OCI-LY7 (cell line): Measurements from ENCODE around the gene TNFAIP3. TPM values are rescaled to one million over a fixed set of nuclear protein-coding genes. Genes with fewer than 3 reads are reported as not detected.
"Not testable (repeated sequence)": the region's sequence is repeated elsewhere in the genome, so short reads cannot be mapped to it uniquely, and the experiment has no call there.

Experiments
- BruUV-seq: library from RNA; stranded (reverse); fragments of 400-500 nt; replicated peaks from 2 replicates; lab custom pipeline; 2021; lab: Mats Ljungman, UMichigan
- CTCF ChIA-PET: fragments of 300-600 bp; sonication (Branson Sonifier 250); formaldehyde crosslinking; loops from one replicate; lab custom pipeline; 2022; ENCODE audit warnings: antibody characterized with exemption; ENCODE audit not compliant: unreplicated experiment; lab: Charles Lee
- POLR2A ChIA-PET: fragments of 300-600 bp; sonication (Branson Sonifier 250); formaldehyde crosslinking; loops from one replicate; lab custom pipeline; 2022; ENCODE audit warnings: antibody characterized with exemption; lab: Charles Lee
- DNase-seq: peaks from one replicate; pipeline ENCODE4 v3.0.0-alpha.2; 2015; ENCODE audit warnings: low spot score
- H2AFZ ChIP-seq: fragments of 200-600 bp; sonication (generic), shearing (Covaris generic); 2 replicates; pipeline ENCODE4 v1.6.1; 2014; ENCODE audit warnings: mild to moderate bottlenecking, antibody characterized with exemption, low read length, moderate library complexity
- H3K27ac ChIP-seq: fragments of 200-600 bp; sonication (generic); 2 replicates; pipeline ENCODE4 v1.5.1; 2014; ENCODE audit warnings: mixed run types, low read depth, mild to moderate bottlenecking, moderate library complexity, low read length, inconsistent platforms; ENCODE audit not compliant: poor library complexity, severe bottlenecking
- H3K36me3 ChIP-seq: fragments of 200-600 bp; sonication (generic); 2 replicates; pipeline ENCODE4 v1.6.1; 2014; ENCODE audit warnings: mild to moderate bottlenecking, antibody characterized with exemption, low read length, moderate library complexity, mixed read lengths; ENCODE audit not compliant: insufficient read depth
- H3K4me1 ChIP-seq: fragments of 200-600 bp; sonication (generic); 2 replicates; pipeline ENCODE4 v1.5.1; 2014; ENCODE audit warnings: mild to moderate bottlenecking, low read length; ENCODE audit not compliant: insufficient read depth, poor library complexity, severe bottlenecking
- H3K4me2 ChIP-seq: fragments of 200-600 bp; sonication (generic); 2 replicates; pipeline ENCODE4 v1.6.1; 2014; ENCODE audit warnings: mild to moderate bottlenecking, low read length
- H3K4me3 ChIP-seq: fragments of 200-600 bp; sonication (generic); 2 replicates; pipeline ENCODE4 v1.5.1; 2014; ENCODE audit warnings: mild to moderate bottlenecking, low read depth, low read length; ENCODE audit not compliant: poor library complexity, severe bottlenecking
- H3K79me2 ChIP-seq: fragments of 200-600 bp; sonication (generic); 2 replicates; pipeline ENCODE4 v1.6.1; 2016; ENCODE audit warnings: low read depth, mild to moderate bottlenecking, low read length, moderate library complexity, mixed read lengths; ENCODE audit not compliant: insufficient read depth
- H3K9me2 ChIP-seq: fragments of 200-600 bp; sonication (generic); 2 replicates; pipeline ENCODE4 v1.6.1; 2016; ENCODE audit warnings: mild to moderate bottlenecking, low read length, mixed read lengths; ENCODE audit not compliant: insufficient read depth
- H3K9me3 ChIP-seq: fragments of 200-600 bp; sonication (generic); 2 replicates; pipeline ENCODE4 v1.6.1; 2014; ENCODE audit warnings: mild to moderate bottlenecking, mixed run types, low read length, mixed read lengths
- H4K20me1 ChIP-seq: fragments of 200-600 bp; sonication (generic); 2 replicates; pipeline ENCODE4 v1.6.1; 2014; ENCODE audit warnings: mild to moderate bottlenecking, antibody characterized with exemption, low read length, moderate library complexity, mixed read lengths; ENCODE audit not compliant: insufficient read depth
- CTCF ChIP-seq: fragments of 200-600 bp; sonication (generic); conservative IDR thresholded peaks from 2 replicates; pipeline ENCODE4 v1.5.1; 2014; ENCODE audit warnings: mild to moderate bottlenecking, antibody characterized with exemption, low read length, moderate library complexity, mixed read lengths
- EZH2phosphoT487 ChIP-seq: fragments of 200-600 bp; sonication (generic); IDR thresholded peaks from 2 replicates; pipeline ENCODE4 v1.6.1; 2018; ENCODE audit warnings: low read depth, borderline replicate concordance, mild to moderate bottlenecking, mixed run types, antibody characterized with exemption, low read length, moderate library complexity, mixed read lengths
- intact Hi-C: fragments of 100-400 bp; cut with micrococcal nuclease; formaldehyde crosslinking; loops from one replicate; pipeline ENCODE4 v1.10.0; 2022; ENCODE audit not compliant: unreplicated experiment
- total RNA-seq, 2 experiments: library from RNA; depleted of rRNA in 1 of 2; stranded (reverse); fragments of >200 nt in 1 of 2; shearing (Covaris generic) in 1 of 2; gene quantifications; 2 replicates each; pipeline ENCODE4 v1.2.3, GENCODE V29; 2014 to 2022

The TNFAIP3 gene
- total RNA-seq, 2 experiments from 2014 or later, result 8.8 to 28.3 TPM

- POLR2A ChIA-PET, H3K27ac ChIP-seq, BruUV-seq, H3K9me3 ChIP-seq, H2AFZ ChIP-seq, intact Hi-C loops, CTCF ChIA-PET, H3K9me2 ChIP-seq, H3K4me3 ChIP-seq, H4K20me1 ChIP-seq, H3K4me1 ChIP-seq, H3K36me3 ChIP-seq, H3K4me2 ChIP-seq, DNase-seq, H3K79me2 ChIP-seq: not testable (repeated sequence)
Observed at GRCh38 chr6:137838597-137838996, 28.5 kb upstream of the TNFAIP3 start.

GRCh38 chr6:137839076-137839475, 28.0 kb upstream of the TNFAIP3 start:
- H4K20me1 ChIP-seq, result no peaks in the 10 kb centered on the region
- H3K9me2 ChIP-seq, result no peaks in the 10 kb centered on the region
- no peaks in the 10 kb centered on the region for H3K36me3 ChIP-seq
- H3K27ac ChIP-seq, result no peak overlapping the region
- no TSS peak for BruUV-seq
- TF ChIP-seq EZH2phosphoT487, result no peak
- no peak for TF ChIP-seq CTCF
- no peak for DNase-seq
- H3K4me2 ChIP-seq, result no peak overlapping the region
- H3K79me2 ChIP-seq, result no peaks in the 10 kb centered on the region
- intact Hi-C loops, result no loop called here
- no peaks in the 10 kb centered on the region for H3K4me1 ChIP-seq
- POLR2A ChIA-PET, result no interaction called here
- H2AFZ ChIP-seq, result no peak overlapping the region
- no peaks in the 10 kb centered on the region for H3K9me3 ChIP-seq
- CTCF ChIA-PET, result no interaction called here
- H3K4me3 ChIP-seq, result no peak overlapping the region

- Histone ChIP-seq H3K9me3 (no peaks in the 10 kb centered on the region), H3K36me3 (no peaks in the 10 kb centered on the region), H3K4me1 (no peaks in the 10 kb centered on the region), H3K4me2 (no peak overlapping the region), H4K20me1 (no peaks in the 10 kb centered on the region), H3K9me2 (no peaks in the 10 kb centered on the region), H3K27ac (no peak overlapping the region), H3K79me2 (no peaks in the 10 kb centered on the region), H2AFZ (no peak overlapping the region), H3K4me3 (no peak overlapping the region)
- intact Hi-C loops, result no loop called here
- no TSS peak for BruUV-seq
- ChIA-PET POLR2A (interaction anchor here (0.6 kb wide), 1 partner anchor 8 kb away, joined by 3 read pairs; no protein-coding TSS in a partner anchor), CTCF (no interaction called here)
- no peak for TF ChIP-seq CTCF
- TF ChIP-seq EZH2phosphoT487, result no peak
- DNase-seq, result no peak
Observed at GRCh38 chr6:137840252-137840651, 26.8 kb upstream of the TNFAIP3 start.
